SKM-1 (cell line): ENCODE results near the gene RELT.

Experiments used
- DNase-seq: peaks from one replicate; lab custom pipeline; 2025; ENCODE audit not compliant: unreplicated experiment; lab: John Stamatoyannopoulos, UW

The RELT gene

DNA sequence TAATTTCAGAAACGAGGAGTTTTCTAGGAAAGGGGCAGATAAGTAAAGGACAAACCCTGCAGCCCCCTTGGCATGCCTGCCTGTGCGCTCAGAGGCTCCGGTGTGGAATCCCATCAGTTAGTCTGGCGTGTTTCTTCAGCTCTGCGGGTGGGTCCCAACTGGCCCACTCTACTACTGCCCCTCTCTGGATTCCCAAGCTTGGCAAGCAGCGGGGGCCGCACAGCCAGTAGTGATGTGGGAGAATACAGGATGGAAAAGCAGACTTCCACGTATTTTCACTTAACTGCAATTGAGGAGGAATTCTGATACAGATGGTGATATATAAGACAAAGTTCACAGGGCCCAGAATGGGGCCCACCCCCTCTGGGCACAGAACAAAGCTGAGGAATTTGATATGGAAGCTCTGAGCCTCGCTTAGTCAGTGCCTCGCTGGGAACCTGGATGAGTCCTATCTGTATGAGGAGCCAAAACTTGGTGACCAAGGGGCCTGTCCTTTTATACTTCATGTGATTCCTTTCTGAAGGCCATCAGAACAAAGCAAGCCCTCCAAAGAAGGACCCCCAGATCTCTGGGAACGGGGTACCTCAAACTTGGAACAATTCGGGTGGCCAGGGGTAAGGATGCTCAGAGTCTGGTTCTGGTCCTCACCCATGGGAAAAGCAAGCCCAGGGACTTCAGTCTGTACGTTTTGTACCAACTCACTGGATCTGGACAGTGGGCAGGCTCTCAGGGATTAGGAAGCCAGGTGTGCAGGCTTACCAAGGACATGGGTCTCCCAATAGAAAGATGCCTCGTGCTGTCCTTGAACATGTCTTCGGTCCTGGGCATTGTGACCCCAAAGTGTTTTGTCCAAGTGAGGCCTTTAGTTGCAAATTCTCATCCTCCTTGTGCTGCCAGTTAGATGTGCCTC, 26.0 kb downstream of the RELT start:
- no peak for DNase-seq

DNA sequence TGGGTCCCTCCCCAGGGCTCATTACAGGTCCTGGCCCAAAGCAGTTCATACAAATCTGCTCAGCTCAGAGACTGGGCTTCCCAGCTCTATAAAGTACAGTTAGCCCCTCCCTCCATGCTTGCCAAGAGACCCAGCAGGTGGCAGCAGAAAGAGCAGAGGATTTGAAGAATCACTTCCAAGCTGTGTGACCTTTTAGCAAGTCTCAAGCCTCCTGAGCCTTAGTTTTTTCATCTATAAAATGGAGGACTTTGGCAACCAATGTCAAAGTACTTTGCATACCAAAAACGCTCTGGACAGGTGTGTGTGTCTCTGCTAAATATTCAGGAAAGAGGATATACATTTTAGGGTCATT, 26.6 kb downstream of the RELT start:
- no peak for DNase-seq

DNA sequence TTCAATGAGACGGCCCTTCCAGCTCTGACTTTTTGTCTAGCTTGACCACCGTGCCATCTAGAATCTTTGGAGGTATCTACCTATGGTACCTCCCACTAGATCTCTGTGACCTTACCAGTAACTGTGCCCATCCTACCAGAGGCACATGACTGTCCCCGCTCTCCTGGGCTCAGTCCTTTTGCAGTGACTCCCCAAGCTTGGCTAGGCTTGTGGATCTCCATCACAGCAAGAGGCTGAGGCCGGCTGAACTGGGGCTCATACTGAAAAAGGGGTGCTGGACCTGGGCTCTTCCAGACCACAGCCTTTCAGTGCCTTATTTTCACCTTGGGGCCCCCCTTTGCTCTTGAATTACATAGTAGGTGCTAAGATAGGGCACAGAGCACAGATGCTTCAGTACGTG, 27.3 kb downstream of the RELT start:
- DNase-seq = no peak

- DNase-seq = peak; percentile 76
Observed at GRCh38 chr11:73404048-73404447, 27.8 kb downstream of the RELT start.

DNA sequence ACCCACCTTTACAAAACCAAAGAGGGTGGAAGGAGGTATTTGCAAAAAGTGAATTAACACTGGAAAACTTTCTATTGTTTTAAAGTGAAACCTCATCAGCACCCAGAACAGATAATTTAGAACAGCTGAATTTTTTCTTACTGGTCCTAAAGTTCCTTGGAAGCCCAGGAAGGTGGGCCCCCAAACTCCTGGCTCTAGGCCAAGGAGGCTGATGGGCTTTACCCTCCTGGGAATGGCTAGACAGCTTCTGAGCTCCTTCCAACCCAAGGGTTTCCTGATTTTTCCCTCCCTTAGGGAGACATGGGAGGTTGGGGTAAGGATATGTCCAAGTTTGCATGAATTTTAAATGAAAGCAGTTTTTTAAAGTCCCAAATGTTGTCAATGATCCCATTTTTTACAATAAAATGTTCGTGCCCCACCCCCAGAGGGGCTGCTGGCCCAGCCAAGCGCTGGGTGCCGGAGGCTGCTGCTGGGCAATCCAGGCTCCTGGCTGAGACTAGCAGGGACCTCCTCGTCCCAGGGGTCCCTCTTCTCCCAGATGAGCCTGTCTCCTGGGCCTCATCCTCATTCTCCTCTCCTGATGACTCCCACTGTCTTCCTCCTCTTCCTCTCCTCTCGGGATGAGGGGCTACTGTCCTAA, 28.4 kb downstream of the RELT start:
- DNase-seq = no peak

GRCh38 chr11:73405146-73405510, 28.9 kb downstream of the RELT start:
- no peak for DNase-seq

DNA sequence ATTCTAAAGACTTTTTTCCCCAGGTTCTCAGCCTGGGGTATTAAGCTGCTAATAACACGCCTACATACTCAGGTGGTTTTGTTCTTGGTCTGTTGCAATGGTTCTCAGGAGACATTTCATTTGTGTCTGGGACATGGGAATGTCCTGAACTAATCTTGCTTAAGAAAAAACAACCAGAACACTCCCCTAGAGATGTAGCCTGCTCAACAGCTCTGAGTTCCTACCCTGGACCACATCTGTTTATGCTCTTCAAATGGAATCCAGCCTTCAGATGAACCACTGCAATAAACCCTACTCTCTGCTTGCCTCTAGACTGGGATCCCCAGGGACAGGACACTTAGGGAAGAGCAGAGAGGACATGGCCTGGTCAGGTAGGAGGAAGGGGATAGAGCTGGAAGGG, 29.9 kb downstream of the RELT start:
- no peak for DNase-seq

- no peak for DNase-seq
Observed at GRCh38 chr11:73406619-73407018, 30.4 kb downstream of the RELT start.

- no peak for DNase-seq
Observed at GRCh38 chr11:73409431-73409830, 33.2 kb downstream of the RELT start.

DNA sequence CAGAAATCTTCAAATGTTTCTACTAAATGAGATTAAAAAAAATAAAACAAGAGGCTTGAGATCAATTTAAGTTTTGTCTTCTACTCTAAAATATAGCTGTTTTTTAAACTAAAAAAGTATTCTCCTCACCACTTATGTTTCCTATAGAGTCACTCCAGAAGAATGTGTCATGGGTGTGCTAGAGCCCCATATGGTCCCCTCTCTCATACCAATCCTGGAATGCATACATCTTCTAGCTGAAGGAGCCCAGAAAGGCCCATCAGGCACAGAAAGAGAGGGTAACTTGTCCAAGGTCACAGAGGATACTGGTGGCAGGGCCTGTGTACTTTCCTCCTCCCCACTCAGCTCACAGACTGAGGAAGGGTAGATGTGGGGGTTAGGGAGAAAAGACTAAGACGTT, 34.4 kb downstream of the RELT start:
- DNase-seq = no peak

- DNase-seq = no peak
Observed at GRCh38 chr11:73411031-73411430, 34.8 kb downstream of the RELT start.

GRCh38 chr11:73412308-73412707, 36.1 kb downstream of the RELT start:
- no peak for DNase-seq

DNA sequence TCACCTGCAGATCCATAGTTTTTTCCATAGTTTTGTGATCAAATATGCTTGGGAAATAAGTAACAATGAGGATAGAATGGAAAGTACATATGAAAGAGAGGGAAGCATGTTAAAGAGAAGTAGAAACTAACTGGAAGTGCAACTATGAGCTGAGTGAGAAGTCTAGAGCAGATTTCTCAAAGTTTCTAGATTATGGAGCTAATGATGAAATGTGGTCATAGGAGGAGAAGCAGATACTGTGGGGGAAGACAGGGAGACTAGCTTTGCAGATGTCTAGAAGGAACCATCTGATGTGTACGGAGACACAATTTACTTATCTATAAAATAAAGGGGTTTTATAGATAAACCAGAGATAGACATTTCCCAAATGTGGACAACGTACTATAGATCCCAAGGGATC, 37.1 kb downstream of the RELT start:
- peak; percentile 6 for DNase-seq

DNA sequence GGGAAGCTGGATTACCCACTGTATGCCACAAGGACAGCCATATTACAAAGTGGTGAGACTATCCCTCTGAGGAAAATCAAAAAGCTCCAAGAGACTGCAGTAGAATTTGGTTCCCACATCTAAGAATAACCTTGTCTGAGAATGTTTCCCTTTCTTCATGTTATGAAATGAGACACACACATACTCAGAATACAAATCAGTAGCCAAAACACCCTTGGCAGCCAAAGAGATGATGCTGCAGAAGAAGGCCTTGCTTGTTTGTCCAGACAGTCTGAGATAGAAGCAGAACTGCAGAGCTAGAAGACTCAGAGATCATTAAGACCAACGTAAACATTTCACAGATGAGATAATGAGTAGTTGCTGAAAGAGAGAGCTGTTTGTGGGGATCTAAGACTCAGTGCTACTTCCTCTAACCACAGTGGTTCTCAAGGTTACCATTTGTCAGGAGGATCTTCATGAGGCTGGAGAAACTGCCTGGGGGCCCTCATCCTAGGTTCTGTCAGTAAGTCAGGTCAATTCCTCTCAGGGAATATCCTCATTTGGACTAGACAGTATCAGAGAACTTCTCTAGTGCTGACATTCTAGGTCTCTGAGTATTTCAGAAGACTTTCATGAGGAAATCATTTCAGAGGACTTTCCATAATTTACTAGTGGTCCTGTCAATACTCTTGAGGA, 38.9 kb downstream of the RELT start:
- peak; percentile 62 for DNase-seq

GRCh38 chr11:73415854-73416615, 39.8 kb downstream of the RELT start:
- DNase-seq = no peak

DNA sequence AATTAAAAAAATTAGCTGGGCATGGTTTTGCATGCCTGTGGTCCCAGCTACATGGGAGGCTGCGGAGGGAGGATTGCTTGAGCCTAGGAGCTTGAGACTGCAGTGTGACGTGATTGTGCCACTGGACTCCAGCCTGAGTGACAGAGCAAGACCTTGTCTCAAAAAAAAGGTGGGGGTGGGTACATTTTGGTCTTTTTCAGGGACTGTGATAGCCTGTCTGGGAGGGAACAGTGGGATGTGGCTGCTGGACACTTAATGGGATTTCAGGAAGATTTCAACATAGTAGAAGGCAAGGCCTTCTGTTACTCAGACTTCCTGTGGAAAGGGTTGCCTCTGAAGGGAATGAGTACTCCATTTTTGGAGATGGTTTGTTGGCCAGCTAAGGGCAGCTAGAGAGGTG, 40.6 kb downstream of the RELT start:
- no peak for DNase-seq

- DNase-seq = no peak
Observed at GRCh38 chr11:73420136-73420535, 43.9 kb downstream of the RELT start.

DNA sequence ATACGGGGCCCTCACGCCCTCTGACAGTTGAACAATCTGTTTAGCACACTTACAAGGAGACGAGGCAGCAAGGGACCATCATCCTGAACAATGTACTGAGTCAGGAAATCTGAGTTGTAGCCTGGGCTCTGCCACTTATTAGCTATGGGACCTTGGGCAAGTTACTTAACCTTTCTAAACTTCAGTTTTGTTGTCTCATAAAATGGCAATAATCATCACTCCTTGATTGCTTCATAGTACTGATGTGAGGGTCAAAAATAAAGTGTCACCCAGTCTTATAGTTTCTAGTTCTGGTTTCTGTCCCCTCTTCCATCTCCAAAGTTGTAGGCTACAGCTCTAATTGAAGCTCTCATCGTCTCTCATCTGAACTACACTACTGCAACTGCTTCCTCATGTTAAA, 46.7 kb downstream of the RELT start:
- DNase-seq = no peak

- no peak for DNase-seq
Observed at GRCh38 chr11:73423506-73423905, 47.3 kb downstream of the RELT start.

DNA sequence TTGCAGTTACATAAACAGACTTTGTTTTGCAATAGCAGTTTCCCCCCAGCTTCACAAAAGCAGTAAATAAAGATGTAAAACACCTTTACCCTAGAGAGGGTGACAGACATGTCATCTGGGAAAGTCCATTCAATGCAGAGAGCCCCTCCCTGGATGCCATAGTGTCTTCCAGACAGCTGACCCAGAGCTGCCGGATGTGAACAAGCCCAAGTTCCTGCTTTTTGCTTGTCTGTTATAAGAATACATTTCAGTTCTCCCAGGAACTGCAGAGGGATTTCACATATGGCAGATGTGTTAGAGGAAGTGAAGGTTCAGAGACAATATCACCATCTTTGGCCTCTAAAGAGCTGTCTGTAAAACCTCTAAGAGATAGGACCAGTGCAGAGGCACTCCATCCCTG, 48.9 kb downstream of the RELT start:
- peak; percentile 30 for DNase-seq

GRCh38 chr11:73426219-73426850, 50.1 kb downstream of the RELT start:
- DNase-seq = no peak
